PC-3 (cell line): ENCODE measurements around the gene GBP7. TPM values are rescaled to one million over a fixed set of nuclear protein-coding genes. Genes with fewer than 3 reads are reported as not detected.

ENCODE experiments used
- ATAC-seq: fragments of 200-7000 bp; cut with Tn5 transposase; 2 replicates; pipeline ENCODE4 v1.9.1; 2020; ENCODE audit warnings: mild to moderate bottlenecking, moderate library complexity
- BruUV-seq: library from RNA; stranded (reverse); fragments of 400-500 nt; replicated peaks from 2 replicates; lab custom pipeline; 2021; lab: Mats Ljungman, UMichigan
- CTCF ChIA-PET: fragments of 300-600 bp; sonication (Branson Sonifier 250); formaldehyde crosslinking; loops from one replicate; lab custom pipeline; 2022; ENCODE audit warnings: antibody characterized with exemption; lab: Charles Lee
- POLR2A ChIA-PET: fragments of 300-600 bp; sonication (Branson Sonifier 250); formaldehyde crosslinking; loops from one replicate; lab custom pipeline; 2022; ENCODE audit warnings: antibody characterized with exemption; ENCODE audit not compliant: unreplicated experiment; lab: Charles Lee
- DNase-seq: peaks from one replicate; pipeline ENCODE4 v3.0.0-alpha.2; 2015
- H2AFZ ChIP-seq: fragments of 300-600 bp; sonication (generic); 2 replicates; pipeline ENCODE4 v1.6.0; 2016; ENCODE audit warnings: antibody characterized with exemption, low read length
- H3F3A ChIP-seq: fragments of 300-600 bp; sonication (generic); one replicate; pipeline ENCODE4 v1.6.0; 2017; ENCODE audit warnings: antibody characterized with exemption, low read length, control low read depth, mild to moderate bottlenecking; ENCODE audit not compliant: unreplicated experiment
- H3K27ac ChIP-seq: fragments of 300-600 bp; sonication (generic); 2 replicates; pipeline ENCODE4 v1.5.1; 2016; ENCODE audit warnings: mild to moderate bottlenecking, low read length
- H3K27me3 ChIP-seq: fragments of 300-600 bp; sonication (generic); 2 replicates; pipeline ENCODE4 v1.6.1; 2016; ENCODE audit warnings: low read length, mixed read lengths
- H3K36me3 ChIP-seq: fragments of 300-600 bp; sonication (generic); 2 replicates; pipeline ENCODE4 v1.6.1; 2016; ENCODE audit warnings: low read depth, mixed run types, low read length, mixed read lengths
- H3K4me1 ChIP-seq: fragments of 300-600 bp; sonication (generic); 2 replicates; pipeline ENCODE4 v1.5.1; 2016; ENCODE audit warnings: low read length; ENCODE audit not compliant: insufficient read depth
- H3K4me2 ChIP-seq: fragments of 300-600 bp; sonication (generic); 2 replicates; pipeline ENCODE4 v1.6.0; 2016; ENCODE audit warnings: low read length
- H3K4me3 ChIP-seq: fragments of 300-600 bp; sonication (generic); 2 replicates; pipeline ENCODE4 v1.5.1; 2016; ENCODE audit warnings: mild to moderate bottlenecking, low read length, mixed read lengths
- H3K79me2 ChIP-seq: fragments of 300-600 bp; sonication (generic); 2 replicates; pipeline ENCODE4 v1.6.1; 2017; ENCODE audit warnings: low read length, mixed read lengths
- H3K9ac ChIP-seq: fragments of 300-600 bp; sonication (generic); 2 replicates; pipeline ENCODE4 v1.6.0; 2016; ENCODE audit warnings: mild to moderate bottlenecking, low read length
- H3K9me2 ChIP-seq: fragments of 300-600 bp; sonication (generic); replicated peaks from 2 replicates; pipeline ENCODE4 v1.6.1; 2016; ENCODE audit warnings: mixed run types, low read length, mixed read lengths
- H3K9me3 ChIP-seq: fragments of 300-600 bp; sonication (generic); 2 replicates; pipeline ENCODE4 v1.6.1; 2016; ENCODE audit warnings: low read length, mixed read lengths
- H4K20me1 ChIP-seq: fragments of 300-600 bp; sonication (generic); 2 replicates; pipeline ENCODE4 v1.6.1; 2016; ENCODE audit warnings: low read length, mixed read lengths
- EZH2 ChIP-seq: fragments of 300-600 bp; sonication (generic); IDR thresholded peaks from one replicate; pipeline ENCODE4 v1.6.1; 2017; ENCODE audit warnings: antibody characterized with exemption, mild to moderate bottlenecking, low read length; ENCODE audit not compliant: unreplicated experiment
- EZH2phosphoT487 ChIP-seq: fragments of 300-600 bp; sonication (generic); IDR thresholded peaks from 2 replicates; pipeline ENCODE4 v1.6.1; 2018; ENCODE audit warnings: mild to moderate bottlenecking, antibody characterized with exemption, low read length, borderline replicate concordance
- intact Hi-C: fragments of 100-400 bp; cut with micrococcal nuclease; formaldehyde crosslinking; loops from 2 replicates; pipeline ENCODE4 v1.9.0; 2023
- total RNA-seq: library from RNA; depleted of rRNA; stranded (reverse); fragments of >200 nt; gene quantifications from 2 replicates; pipeline ENCODE4 v1.2.3, GENCODE V29; 2014
- TF ChIP-seq, protein P1 (sequence below): fragments of 300-600 bp; sonication (generic); conservative IDR thresholded peaks from 2 replicates; pipeline ENCODE4 v1.5.1; 2017; ENCODE audit warnings: antibody characterized with exemption, low read depth, mild to moderate bottlenecking, low read length

Gene GBP7
- total RNA-seq, 1 experiment from 2014 or later: 0.07 TPM

- Histone ChIP-seq H3F3A (no peaks in the 10 kb centered on the region), H2AFZ (no peak overlapping the region), H3K4me2 (no peak overlapping the region), H3K9ac (no peak overlapping the region), H3K9me3 (0 out of 2 replicates have a peak, but pooled peaks cover 5% of the 10 kb centered on the region), H3K4me3 (no peak overlapping the region), H3K27me3 (no peaks in the 10 kb centered on the region), H3K27ac (no peak overlapping the region), H4K20me1 (no peaks in the 10 kb centered on the region), H3K36me3 (no peaks in the 10 kb centered on the region; the same call in 1 of the 2 replicates), H3K79me2 (no peaks in the 10 kb centered on the region), H3K9me2 (no peaks in the 10 kb centered on the region), H3K4me1 (no peaks in the 10 kb centered on the region)
- POLR2A ChIA-PET: no interaction called here
- no TSS peak for BruUV-seq
- peak; percentile 66 for ATAC-seq
- peak; percentile 45 for DNase-seq
- TF ChIP-seq, protein P1, sequence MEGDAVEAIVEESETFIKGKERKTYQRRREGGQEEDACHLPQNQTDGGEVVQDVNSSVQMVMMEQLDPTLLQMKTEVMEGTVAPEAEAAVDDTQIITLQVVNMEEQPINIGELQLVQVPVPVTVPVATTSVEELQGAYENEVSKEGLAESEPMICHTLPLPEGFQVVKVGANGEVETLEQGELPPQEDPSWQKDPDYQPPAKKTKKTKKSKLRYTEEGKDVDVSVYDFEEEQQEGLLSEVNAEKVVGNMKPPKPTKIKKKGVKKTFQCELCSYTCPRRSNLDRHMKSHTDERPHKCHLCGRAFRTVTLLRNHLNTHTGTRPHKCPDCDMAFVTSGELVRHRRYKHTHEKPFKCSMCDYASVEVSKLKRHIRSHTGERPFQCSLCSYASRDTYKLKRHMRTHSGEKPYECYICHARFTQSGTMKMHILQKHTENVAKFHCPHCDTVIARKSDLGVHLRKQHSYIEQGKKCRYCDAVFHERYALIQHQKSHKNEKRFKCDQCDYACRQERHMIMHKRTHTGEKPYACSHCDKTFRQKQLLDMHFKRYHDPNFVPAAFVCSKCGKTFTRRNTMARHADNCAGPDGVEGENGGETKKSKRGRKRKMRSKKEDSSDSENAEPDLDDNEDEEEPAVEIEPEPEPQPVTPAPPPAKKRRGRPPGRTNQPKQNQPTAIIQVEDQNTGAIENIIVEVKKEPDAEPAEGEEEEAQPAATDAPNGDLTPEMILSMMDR: no peak
- TF ChIP-seq EZH2: no peak
- TF ChIP-seq EZH2phosphoT487: no peak
- intact Hi-C loops: no loop called here
- CTCF ChIA-PET: no interaction called here
Observed at GRCh38 chr1:89203166-89203565, 27.4 kb upstream of the GBP7 start.

GRCh38 chr1:89201106-89201794, 25.4 kb upstream of the GBP7 start:
- H3K9ac ChIP-seq: no peak overlapping the region
- no peak overlapping the region for H3K4me2 ChIP-seq
- H3K9me2 ChIP-seq: no peaks in the 10 kb centered on the region
- H3K79me2 ChIP-seq: no peaks in the 10 kb centered on the region
- TF ChIP-seq EZH2 (no peak), EZH2phosphoT487 (no peak)
- TF ChIP-seq, protein P1: no peak
- H3K27ac ChIP-seq: no peak overlapping the region
- no peaks in the 10 kb centered on the region; the same call in 1 of the 2 replicates for H3K36me3 ChIP-seq
- no peaks in the 10 kb centered on the region for H3F3A ChIP-seq
- no peaks in the 10 kb centered on the region for H3K27me3 ChIP-seq
- ATAC-seq (no peak), DNase-seq (no peak)
- H2AFZ ChIP-seq: no peak overlapping the region
- H3K4me3 ChIP-seq: no peak overlapping the region
- ChIA-PET CTCF (no interaction called here), POLR2A (interaction anchor here (0.6 kb wide), 1 partner anchor 180 kb away, joined by 4 read pairs; no protein-coding TSS in a partner anchor)
- no peaks in the 10 kb centered on the region for H3K4me1 ChIP-seq
- intact Hi-C loops: no loop called here
- no TSS peak for BruUV-seq
- 0 out of 2 replicates have a peak, but pooled peaks cover 5% of the 10 kb centered on the region for H3K9me3 ChIP-seq
- H4K20me1 ChIP-seq: no peaks in the 10 kb centered on the region

DNA sequence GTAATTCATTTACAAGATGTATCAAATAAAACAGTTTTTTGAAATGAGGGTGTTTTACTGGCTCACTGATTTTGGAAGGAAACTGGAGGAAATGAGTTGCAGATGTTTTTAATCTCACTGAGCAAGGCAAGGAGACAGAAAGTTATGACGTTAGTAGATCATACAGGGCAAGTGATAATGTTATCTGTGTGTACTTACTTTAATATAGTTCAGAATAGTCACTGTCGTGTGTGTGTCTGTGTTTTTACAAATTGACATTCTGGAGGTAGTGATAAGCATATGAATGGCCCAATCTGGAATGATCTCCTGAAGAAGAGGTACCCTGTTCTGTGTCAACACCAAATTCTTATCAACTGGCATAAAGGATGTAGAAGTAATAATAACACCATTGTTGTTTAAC, 24.9 kb upstream of the GBP7 start:
- no peak overlapping the region for H2AFZ ChIP-seq
- ATAC-seq: no peak
- H3K27me3 ChIP-seq: no peaks in the 10 kb centered on the region
- no peak overlapping the region for H3K4me2 ChIP-seq
- no peaks in the 10 kb centered on the region for H3K79me2 ChIP-seq
- no peak overlapping the region for H3K27ac ChIP-seq
- intact Hi-C loops: no loop called here
- H3K9me3 ChIP-seq: 0 out of 2 replicates have a peak, but pooled peaks cover 5% of the 10 kb centered on the region
- no peaks in the 10 kb centered on the region for H4K20me1 ChIP-seq
- H3K4me1 ChIP-seq: no peaks in the 10 kb centered on the region
- no peak overlapping the region for H3K4me3 ChIP-seq
- no peak for DNase-seq
- no peaks in the 10 kb centered on the region for H3K9me2 ChIP-seq
- no TSS peak for BruUV-seq
- TF ChIP-seq, protein P1: no peak
- TF ChIP-seq EZH2: no peak
- no peak for TF ChIP-seq EZH2phosphoT487
- no peak overlapping the region for H3K9ac ChIP-seq
- H3K36me3 ChIP-seq: no peaks in the 10 kb centered on the region; the same call in 1 of the 2 replicates
- ChIA-PET POLR2A (no interaction called here), CTCF (no interaction called here)
- H3F3A ChIP-seq: no peaks in the 10 kb centered on the region
